ENCODE measurements around the gene SDC3.
"Not testable (repeated sequence)": the region's sequence is repeated elsewhere in the genome, so short reads cannot be mapped to it uniquely, and the experiment has no call there.

Gene SDC3, protein sequence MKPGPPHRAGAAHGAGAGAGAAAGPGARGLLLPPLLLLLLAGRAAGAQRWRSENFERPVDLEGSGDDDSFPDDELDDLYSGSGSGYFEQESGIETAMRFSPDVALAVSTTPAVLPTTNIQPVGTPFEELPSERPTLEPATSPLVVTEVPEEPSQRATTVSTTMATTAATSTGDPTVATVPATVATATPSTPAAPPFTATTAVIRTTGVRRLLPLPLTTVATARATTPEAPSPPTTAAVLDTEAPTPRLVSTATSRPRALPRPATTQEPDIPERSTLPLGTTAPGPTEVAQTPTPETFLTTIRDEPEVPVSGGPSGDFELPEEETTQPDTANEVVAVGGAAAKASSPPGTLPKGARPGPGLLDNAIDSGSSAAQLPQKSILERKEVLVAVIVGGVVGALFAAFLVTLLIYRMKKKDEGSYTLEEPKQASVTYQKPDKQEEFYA

DNA sequence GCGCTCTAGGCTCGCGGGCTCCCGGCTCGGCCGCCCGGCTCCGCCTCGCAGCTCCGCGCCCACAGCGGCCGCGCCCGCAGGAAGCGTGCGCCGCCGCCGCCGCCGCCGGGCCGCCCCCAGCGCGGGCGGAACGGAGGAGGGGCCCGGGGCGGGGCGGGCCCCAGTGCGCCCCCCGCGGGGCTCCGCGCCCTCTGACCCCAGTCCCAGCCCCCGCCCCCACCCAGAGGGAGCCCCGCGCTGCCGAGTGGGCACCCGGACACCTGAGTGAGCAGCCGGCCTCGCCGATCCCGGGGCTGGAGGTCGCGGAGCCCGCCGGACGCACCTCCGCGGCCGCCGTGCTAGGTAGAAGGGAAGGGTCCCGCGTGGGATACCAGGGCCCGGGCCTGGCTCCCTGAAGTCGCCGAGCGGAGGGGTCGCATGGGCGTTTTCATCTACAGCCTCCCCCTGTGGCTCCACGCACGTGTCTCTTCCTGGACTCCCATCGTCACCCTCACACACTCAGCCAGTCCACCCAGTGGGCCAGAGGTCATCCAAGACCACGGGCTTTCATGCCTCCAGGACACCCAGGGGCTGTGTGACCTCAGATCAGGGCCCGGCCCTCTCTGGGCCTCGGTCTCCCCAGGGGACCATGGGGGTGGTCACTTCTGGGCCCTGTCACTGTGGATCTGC lies at the start of gene SDC3:
Gene SDC3, minus strand, starts transcription at position 63 of the 669 bp plus-strand sequence. CDS start 172 bp downstream, outside the sequence.
- Mint-ChIP-seq H3K9me3 (no peaks in the 10 kb centered on the region), H3K36me3 (ENCODE audit: low read depth) (no peaks in the 10 kb centered on the region), H3K27me3 (ENCODE audit: low read depth) (peaks cover 58% of the 10 kb centered on the region)

GRCh38 chr1:30957560-30958222 lies 49.1 kb upstream of the SDC3 start:
- Mint-ChIP-seq H3K9me3 (no peaks in the 10 kb centered on the region), H3K27me3 (ENCODE audit: low read depth) (no peaks in the 10 kb centered on the region), H3K36me3 (ENCODE audit: low read depth) (peaks cover 37% of the 10 kb centered on the region), H3K27ac (no peak overlapping the region), H3K4me1 (ENCODE audit: low read depth) (peaks cover 10% of the 10 kb centered on the region), H3K4me3 (no peak overlapping the region)

More for the DNA sequence above, at the start of gene SDC3:
- Mint-ChIP-seq H3K4me1 (ENCODE audit: low read depth) (peaks cover 13% of the 10 kb centered on the region), H3K4me3 (peak within 1 kb of the TSS; percentile 79), H3K27ac (peak within 1 kb of the TSS; percentile 29)

GRCh38 chr1:30955448-30956015 lies 47.0 kb upstream of the SDC3 start:
- Mint-ChIP-seq H3K4me3 (no peak overlapping the region), H3K9me3 (no peaks in the 10 kb centered on the region), H3K27ac (no peak overlapping the region), H3K4me1 (ENCODE audit: low read depth) (peaks cover 17% of the 10 kb centered on the region), H3K27me3 (ENCODE audit: low read depth) (no peaks in the 10 kb centered on the region), H3K36me3 (ENCODE audit: low read depth) (peaks cover 40% of the 10 kb centered on the region)

- H3K27me3 Mint-ChIP-seq (ENCODE audit: low read depth), result no peaks in the 10 kb centered on the region
- H3K4me1 Mint-ChIP-seq (ENCODE audit: low read depth), result peaks cover 12% of the 10 kb centered on the region
- H3K9me3 Mint-ChIP-seq, result no peaks in the 10 kb centered on the region
- peaks cover 38% of the 10 kb centered on the region for H3K36me3 Mint-ChIP-seq (ENCODE audit: low read depth)
- no peak overlapping the region for H3K4me3 Mint-ChIP-seq
- H3K27ac Mint-ChIP-seq, result no peak overlapping the region
Observed at GRCh38 chr1:30953685-30954084, 45.1 kb upstream of the SDC3 start.

DNA sequence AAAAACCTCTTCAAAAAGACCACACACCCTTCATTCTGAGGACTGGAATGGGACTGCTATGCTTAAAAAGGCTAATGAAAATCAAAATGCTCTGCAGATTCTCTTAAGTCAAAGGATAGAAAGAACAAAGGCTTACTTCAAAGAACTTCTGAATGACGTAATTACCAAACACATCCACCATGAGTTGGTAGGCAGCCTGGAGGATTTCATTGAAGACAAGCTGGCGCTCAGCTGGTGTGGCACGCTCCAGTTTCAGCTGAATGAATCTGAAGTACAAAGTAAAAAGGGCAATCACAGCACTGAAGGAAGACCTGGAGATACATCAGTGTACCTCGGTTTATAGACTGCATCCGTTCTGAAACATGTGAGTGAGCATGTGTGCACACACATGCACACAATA lies 43.5 kb upstream of the SDC3 start:
- Mint-ChIP-seq H3K27ac (no peak overlapping the region), H3K4me3 (no peak overlapping the region), H3K4me1 (ENCODE audit: low read depth) (peaks cover 14% of the 10 kb centered on the region), H3K27me3 (ENCODE audit: low read depth) (no peaks in the 10 kb centered on the region), H3K36me3 (ENCODE audit: low read depth) (peaks cover 51% of the 10 kb centered on the region), H3K9me3 (no peaks in the 10 kb centered on the region)

- peaks cover 55% of the 10 kb centered on the region for H3K36me3 Mint-ChIP-seq (ENCODE audit: low read depth)
- H3K4me1 Mint-ChIP-seq (ENCODE audit: low read depth), result peaks cover 14% of the 10 kb centered on the region
- H3K27me3 Mint-ChIP-seq (ENCODE audit: low read depth), result no peaks in the 10 kb centered on the region
- no peak overlapping the region for H3K27ac Mint-ChIP-seq
- no peak overlapping the region for H3K4me3 Mint-ChIP-seq
- H3K9me3 Mint-ChIP-seq, result no peaks in the 10 kb centered on the region
Observed at GRCh38 chr1:30950700-30951099, 42.1 kb upstream of the SDC3 start.

DNA sequence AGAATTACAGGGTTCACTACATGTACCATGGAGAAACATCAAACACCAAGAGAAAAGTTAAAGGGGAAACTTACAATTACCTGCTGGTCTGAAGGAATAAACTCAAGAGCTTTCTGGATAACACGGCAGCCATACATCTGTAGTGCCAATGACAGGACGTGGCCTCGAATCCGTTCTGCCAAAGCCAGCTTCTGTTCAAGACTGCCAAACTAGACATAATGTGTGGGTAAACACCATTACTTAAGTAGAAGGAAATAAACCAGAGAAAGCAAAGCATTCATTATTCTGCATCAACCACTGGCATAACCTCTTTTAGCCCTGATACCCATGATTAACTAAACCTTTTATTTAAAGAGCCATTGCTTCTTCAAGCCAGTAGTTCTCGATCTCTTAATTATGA lies 41.5 kb upstream of the SDC3 start:
- H3K27ac Mint-ChIP-seq, result no peak overlapping the region
- peaks cover 14% of the 10 kb centered on the region for H3K4me1 Mint-ChIP-seq (ENCODE audit: low read depth)
- no peaks in the 10 kb centered on the region for H3K27me3 Mint-ChIP-seq (ENCODE audit: low read depth)
- H3K9me3 Mint-ChIP-seq, result no peaks in the 10 kb centered on the region
- peaks cover 59% of the 10 kb centered on the region for H3K36me3 Mint-ChIP-seq (ENCODE audit: low read depth)
- no peak overlapping the region for H3K4me3 Mint-ChIP-seq

DNA sequence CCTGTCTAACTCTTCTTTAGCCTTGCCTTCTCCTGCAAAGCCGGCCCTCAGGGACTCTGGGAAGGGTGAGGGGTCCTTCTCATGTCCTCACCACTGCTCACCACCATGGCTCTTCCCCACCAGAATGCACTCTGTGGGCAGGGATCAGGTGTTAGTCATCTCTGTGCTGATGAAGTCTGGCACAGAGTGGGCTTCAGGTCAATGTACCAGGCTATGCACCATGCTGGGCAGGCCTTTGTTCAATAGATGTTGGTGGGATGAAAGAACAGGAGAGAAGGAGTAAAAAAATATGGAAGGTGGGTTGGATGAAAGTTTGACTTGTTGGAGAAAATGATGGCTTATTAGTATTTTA lies 40.9 kb upstream of the SDC3 start:
- H3K9me3 Mint-ChIP-seq; H3K4me3 Mint-ChIP-seq; H3K27me3 Mint-ChIP-seq (ENCODE audit: low read depth); H3K27ac Mint-ChIP-seq: not testable (repeated sequence)
- Mint-ChIP-seq H3K36me3 (ENCODE audit: low read depth) (peaks cover 63% of the 10 kb centered on the region), H3K4me1 (ENCODE audit: low read depth) (peaks cover 14% of the 10 kb centered on the region)

DNA sequence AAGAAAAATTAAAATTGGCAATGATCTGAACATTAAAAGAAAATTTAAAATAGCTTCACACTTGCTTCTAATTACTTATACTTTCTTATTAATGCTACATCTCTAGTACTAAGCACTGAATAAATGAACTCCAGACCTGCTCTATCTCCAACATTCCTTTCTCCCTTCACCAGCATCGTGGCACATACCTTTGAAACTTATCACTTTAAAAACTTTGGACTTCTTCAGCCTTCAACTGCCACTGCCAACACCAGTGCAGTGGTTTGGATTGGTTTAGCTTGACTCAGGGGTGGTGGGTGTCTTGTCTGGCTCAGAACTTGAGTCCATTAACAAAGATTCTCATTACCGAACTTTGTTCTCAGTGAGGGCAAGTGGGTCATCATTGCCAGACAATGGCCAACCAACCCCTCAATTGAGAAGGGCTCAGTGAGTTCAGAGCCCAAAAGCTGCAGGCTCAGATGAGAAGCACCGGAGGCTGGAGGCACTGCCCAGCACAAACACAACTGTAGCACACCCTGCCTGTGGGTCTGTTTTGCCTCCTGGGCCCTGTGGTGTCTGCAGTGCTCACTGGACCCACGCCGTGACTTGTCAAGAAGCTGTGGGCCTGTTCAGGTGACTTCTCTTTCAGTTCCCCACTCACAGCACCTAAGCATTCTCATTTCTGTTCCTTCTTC lies 40.4 kb upstream of the SDC3 start:
- H3K27me3 Mint-ChIP-seq (ENCODE audit: low read depth); H3K9me3 Mint-ChIP-seq; H3K4me3 Mint-ChIP-seq; H3K27ac Mint-ChIP-seq: not testable (repeated sequence)
- Mint-ChIP-seq H3K4me1 (ENCODE audit: low read depth) (peaks cover 16% of the 10 kb centered on the region), H3K36me3 (ENCODE audit: low read depth) (peaks cover 67% of the 10 kb centered on the region)

DNA sequence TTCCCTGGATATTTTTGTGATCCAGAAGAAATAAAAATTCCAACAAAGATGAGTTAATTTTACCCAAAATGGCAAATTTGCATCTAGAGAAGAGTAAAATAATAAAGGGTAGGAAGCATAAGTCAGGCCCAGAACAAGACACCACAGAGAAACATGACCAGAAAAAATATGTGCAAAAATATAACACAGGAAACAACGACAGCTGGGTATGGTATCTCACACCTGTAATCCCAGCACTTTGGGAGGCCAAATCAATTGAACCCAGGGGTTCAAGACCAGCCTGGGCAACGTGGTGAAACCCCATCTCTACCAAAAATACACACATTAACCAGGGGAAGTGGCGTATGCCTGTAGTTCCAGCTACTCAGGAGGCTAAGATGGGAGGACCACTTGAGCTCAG lies 39.7 kb upstream of the SDC3 start:
- H3K9me3 Mint-ChIP-seq, result no peaks in the 10 kb centered on the region
- H3K4me3 Mint-ChIP-seq, result no peak overlapping the region
- H3K27me3 Mint-ChIP-seq (ENCODE audit: low read depth), result no peaks in the 10 kb centered on the region
- H3K4me1 Mint-ChIP-seq (ENCODE audit: low read depth), result peaks cover 17% of the 10 kb centered on the region
- peaks cover 65% of the 10 kb centered on the region for H3K36me3 Mint-ChIP-seq (ENCODE audit: low read depth)
- peak overlapping the region; percentile 36 for H3K27ac Mint-ChIP-seq

GRCh38 chr1:30947212-30947611 lies 38.7 kb upstream of the SDC3 start:
- Mint-ChIP-seq H3K4me3 (no peak overlapping the region), H3K27ac (no peak overlapping the region), H3K36me3 (ENCODE audit: low read depth) (peaks cover 59% of the 10 kb centered on the region), H3K9me3 (no peaks in the 10 kb centered on the region), H3K27me3 (ENCODE audit: low read depth) (no peaks in the 10 kb centered on the region), H3K4me1 (ENCODE audit: low read depth) (peaks cover 11% of the 10 kb centered on the region)

- no peak overlapping the region for H3K27ac Mint-ChIP-seq
- no peak overlapping the region for H3K4me3 Mint-ChIP-seq
- H3K4me1 Mint-ChIP-seq (ENCODE audit: low read depth), result peaks cover 3% of the 10 kb centered on the region
- H3K36me3 Mint-ChIP-seq (ENCODE audit: low read depth), result peaks cover 41% of the 10 kb centered on the region
- no peaks in the 10 kb centered on the region for H3K27me3 Mint-ChIP-seq (ENCODE audit: low read depth)
- H3K9me3 Mint-ChIP-seq, result no peaks in the 10 kb centered on the region
Observed at GRCh38 chr1:30942326-30942963, 33.9 kb upstream of the SDC3 start.

GRCh38 chr1:30940541-30940940 lies 32.0 kb upstream of the SDC3 start:
- H3K27me3 Mint-ChIP-seq (ENCODE audit: low read depth), result no peaks in the 10 kb centered on the region
- no peaks in the 10 kb centered on the region for H3K9me3 Mint-ChIP-seq
- H3K36me3 Mint-ChIP-seq (ENCODE audit: low read depth), result peaks cover 45% of the 10 kb centered on the region
- H3K27ac Mint-ChIP-seq, result no peak overlapping the region
- H3K4me1 Mint-ChIP-seq (ENCODE audit: low read depth), result peaks cover 3% of the 10 kb centered on the region
- no peak overlapping the region for H3K4me3 Mint-ChIP-seq
